SK-N-SH (cell line): Measurements from ENCODE around the gene GNG14. TPM values are rescaled to one million over a fixed set of nuclear protein-coding genes. Genes with fewer than 3 reads are reported as not detected.
A peak's percentile ranks its signal among the peaks of the same experiment; 100 is the strongest.

Experiments
- CTCF ChIA-PET: fragments of 300-600, 350-600 bp; formaldehyde crosslinking; extraction: SDS; loops from one replicate; lab custom pipeline; 2021; lab: Yijun Ruan, JAX
- POLR2A ChIA-PET: fragments of 350-600 bp; sonication (Branson Sonifier 250); formaldehyde crosslinking; extraction: SDS; loops from one replicate; lab custom pipeline; 2020; ENCODE audit warnings: antibody characterized with exemption, inconsistent platforms; lab: Yijun Ruan, JAX
- DNase-seq: peaks from one replicate; pipeline ENCODE4 v3.0.0; 2012
- H2AFZ ChIP-seq: fragments of 200-600 bp; sonication (generic); 2 replicates; pipeline ENCODE4 v1.8.1; 2016; ENCODE audit warnings: antibody characterized with exemption, mild to moderate bottlenecking, low read depth
- H3F3A ChIP-seq: fragments of 200-600 bp; sonication (generic); replicated peaks from 2 replicates; pipeline ENCODE3; 2016; ENCODE audit warnings: antibody characterized with exemption, mild to moderate bottlenecking; ENCODE audit not compliant: insufficient read depth
- H3K27ac ChIP-seq, 2 experiments: fragments of 200-500 bp in 1 of 2; fragments of 200-600 bp in 1 of 2; sonication (Bioruptor generic) in 1 of 2; sonication (generic), shearing (Covaris generic) in 1 of 2; 2 replicates each; pipeline versions ENCODE4 v1.5.1 to v1.6.1; 2014 to 2016; ENCODE audit warnings: low read depth in 2 of 2, inconsistent platforms in 1 of 2, low read length in 1 of 2, mild to moderate bottlenecking in 1 of 2, mixed read lengths in 1 of 2
- H3K27me3 ChIP-seq: fragments of 200-600 bp; sonication (generic), shearing (Covaris generic); 2 replicates; pipeline ENCODE4 v1.6.1; 2016; ENCODE audit warnings: mixed run types; ENCODE audit not compliant: insufficient read depth
- H3K36me3 ChIP-seq, 2 experiments: fragments of 200-500 bp in 1 of 2; fragments of 200-600 bp in 1 of 2; sonication (Bioruptor generic) in 1 of 2; sonication (generic) in 1 of 2; replicated peaks in 1 of 2; 2 replicates each; pipeline versions ENCODE3 to v1.5.1; 2014 to 2016; ENCODE audit warnings: low read length in 1 of 2, mild to moderate bottlenecking in 1 of 2; ENCODE audit not compliant: insufficient read depth in 2 of 2, control insufficient read depth in 1 of 2
- H3K4me1 ChIP-seq, 2 experiments: fragments of 200-500 bp in 1 of 2; fragments of 200-600 bp in 1 of 2; sonication (Bioruptor generic) in 1 of 2; sonication (generic), shearing (Covaris generic) in 1 of 2; 2 replicates each; pipeline versions ENCODE4 v1.5.1 to v1.6.1; 2014 to 2016; ENCODE audit warnings: low read depth in 1 of 2, low read length in 1 of 2, mixed run types in 1 of 2; ENCODE audit not compliant: insufficient read depth in 2 of 2, control insufficient read depth in 1 of 2
- H3K4me2 ChIP-seq: fragments of 200-600 bp; sonication (generic), shearing (Covaris generic); 2 replicates; pipeline ENCODE4 v1.6.1; 2017; ENCODE audit warnings: mixed run types
- H3K4me3 ChIP-seq, 2 experiments: fragments of 200-500 bp in 1 of 2; fragments of 200-600 bp in 1 of 2; sonication (Bioruptor generic) in 1 of 2; sonication (generic), shearing (Covaris generic) in 1 of 2; 2 replicates each; pipeline versions ENCODE4 v1.5.1 to v1.8.1; 2014 to 2016; ENCODE audit warnings: low read depth in 2 of 2, inconsistent platforms in 1 of 2, low read length in 1 of 2, mild to moderate bottlenecking in 1 of 2, mixed read lengths in 1 of 2, moderate library complexity in 1 of 2
- H3K79me2 ChIP-seq: fragments of 200-600 bp; sonication (generic); 2 replicates; pipeline ENCODE4 v1.8.1; 2017; ENCODE audit warnings: mild to moderate bottlenecking; ENCODE audit not compliant: insufficient read depth
- H3K9ac ChIP-seq: fragments of 200-600 bp; sonication (generic); 2 replicates; pipeline ENCODE4 v1.6.1; 2017; ENCODE audit warnings: mixed run types
- H3K9me2 ChIP-seq: fragments of 200-600 bp; sonication (generic); 2 replicates; pipeline ENCODE4 v1.6.1; 2017; ENCODE audit warnings: mixed run types
- H3K9me3 ChIP-seq: fragments of 200-600 bp; sonication (generic); 2 replicates; pipeline ENCODE4 v1.6.1; 2017; ENCODE audit warnings: mixed run types, mild to moderate bottlenecking, moderate library complexity
- H4K20me1 ChIP-seq: fragments of 200-600 bp; sonication (generic); 2 replicates; pipeline ENCODE4 v1.6.1; 2017; ENCODE audit warnings: mild to moderate bottlenecking, mixed run types; ENCODE audit not compliant: insufficient read depth
- CHD2 ChIP-seq: fragments of 150-350 bp; IDR thresholded peaks from 2 replicates; pipeline ENCODE4 v1.6.1; 2018; ENCODE audit warnings: low read length; ENCODE audit not compliant: partially characterized antibody
- EP300 ChIP-seq, 2 experiments: IDR thresholded peaks; 2 replicates each; pipeline versions ENCODE4 v1.4.0 to v1.6.1; 2012; ENCODE audit warnings: borderline replicate concordance in 1 of 2, low read depth in 1 of 2, low read length in 1 of 2
- JUND ChIP-seq: IDR thresholded peaks from 2 replicates; pipeline ENCODE4 v1.4.0; 2012
- MEF2A ChIP-seq: IDR thresholded peaks from 2 replicates; pipeline ENCODE4 v1.4.0; 2012; ENCODE audit warnings: low read depth, borderline replicate concordance
- NRF1 ChIP-seq: IDR thresholded peaks from 2 replicates; pipeline ENCODE4 v1.6.1; 2012; ENCODE audit warnings: low read depth, mild to moderate bottlenecking, low read length
- RAD21 ChIP-seq: IDR thresholded peaks from 2 replicates; pipeline ENCODE4 v1.6.1; 2012; ENCODE audit warnings: mild to moderate bottlenecking, low read length
- RXRA ChIP-seq: IDR thresholded peaks from 2 replicates; pipeline ENCODE4 v1.4.0; 2012; ENCODE audit warnings: low read depth, mild to moderate bottlenecking, borderline replicate concordance
- SMC3 ChIP-seq: IDR thresholded peaks from 2 replicates; pipeline ENCODE4 v1.6.1; 2012; ENCODE audit warnings: low read depth, low read length, improper control_type of control experiment
- TAF1 ChIP-seq: IDR thresholded peaks from 2 replicates; pipeline ENCODE4 v1.6.1; 2012; ENCODE audit warnings: low read depth, mild to moderate bottlenecking, low read length, moderate library complexity, borderline replicate concordance
- YY1 ChIP-seq: IDR thresholded peaks from 2 replicates; pipeline ENCODE4 v1.4.0; 2012; ENCODE audit warnings: low read depth, mild to moderate bottlenecking
- WGBS: methylation state at CpG from one replicate; pipeline ENCODE4 v1.1.6; 2017; ENCODE audit warnings: low lambda C conversion rate; 5-methylcytosine and 5-hydroxymethylcytosine counted together
- polyA plus RNA-seq, 3 experiments: library from polyadenylated mRNA; depleted of rRNA; stranded (reverse); fragments of >200 nt; gene quantifications; 2 replicates each; pipeline ENCODE4 v1.2.3, GENCODE V29; 2012
- TF ChIP-seq, protein P1 (sequence below): IDR thresholded peaks from 2 replicates; pipeline ENCODE4 v1.4.0; 2012; ENCODE audit warnings: low read depth, borderline replicate concordance
- TF ChIP-seq, protein P2 (sequence below): IDR thresholded peaks from 2 replicates; pipeline ENCODE4 v1.6.1; 2012; ENCODE audit warnings: mild to moderate bottlenecking, low read depth, low read length, moderate library complexity
- TF ChIP-seq, protein P3 (sequence below): IDR thresholded peaks from 2 replicates; pipeline ENCODE4; 2012

Gene GNG14
- polyA plus RNA-seq, 1 of the 3 experiments (the other 2 are of a cell fraction) = not detected

DNA sequence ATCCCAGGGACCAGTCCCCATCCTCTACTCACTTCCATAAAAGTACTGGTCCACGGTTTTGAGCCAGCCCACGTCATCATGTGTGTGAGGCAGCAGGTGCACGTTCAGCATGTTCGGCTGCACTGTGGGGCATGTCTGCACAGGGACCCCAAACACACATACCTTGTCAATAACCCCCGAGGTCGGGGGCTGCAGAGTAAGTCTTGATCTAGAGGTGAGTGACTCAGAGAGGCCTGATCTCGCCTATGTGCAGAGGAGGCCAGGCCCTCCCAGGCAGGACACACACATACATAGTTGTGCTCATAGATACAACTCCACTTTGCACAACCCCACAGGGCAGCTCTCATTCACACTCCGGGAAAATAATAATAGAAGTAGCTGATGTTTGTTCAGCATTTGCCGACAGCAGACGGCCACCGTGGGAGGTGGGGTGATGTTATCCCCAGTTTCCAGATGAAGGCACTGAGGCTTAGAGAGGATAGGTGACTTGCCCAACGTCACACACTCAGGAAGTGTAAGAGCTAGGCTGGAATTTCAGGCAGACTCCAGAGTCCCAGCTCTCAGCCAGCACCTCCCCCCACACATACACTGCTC is 22.0 kb upstream of the GNG14 start:
- no peak for DNase-seq
- no peaks in the 10 kb centered on the region for H3K9me3 ChIP-seq
- ChIA-PET CTCF (interaction anchor here (0.9 to 3.1 kb wide), 10 partner anchors 8 to 742 kb away, joined by 3 to 12 read pairs (median 4); no protein-coding TSS in a partner anchor), POLR2A (interaction anchor here (0.9 to 1.2 kb wide), 4 partner anchors 11 to 606 kb away, joined by 3 to 6 read pairs (median 4); no protein-coding TSS in a partner anchor)
- H3K9ac ChIP-seq = peak overlapping the region; percentile 82
- H3F3A ChIP-seq = peaks cover 17% of the 10 kb centered on the region
- H4K20me1 ChIP-seq = no peaks in the 10 kb centered on the region
- no peaks in the 10 kb centered on the region for H3K9me2 ChIP-seq
- no peak overlapping the region; a peak in 1 of 4 replicates for H3K27ac ChIP-seq
- H3K79me2 ChIP-seq = peaks cover 47% of the 10 kb centered on the region
- H3K4me3 ChIP-seq = peak overlapping the region; percentile 71 to 94
- H3K4me1 ChIP-seq = peaks cover 4 to 35% of the 10 kb centered on the region in 2 experiments; a peak in 2 of 4 replicates
- H3K36me3 ChIP-seq = peaks cover 11 to 16% of the 10 kb centered on the region in 2 experiments
- 33% methylated on average over 5 of the region's 12 CpGs for WGBS
- H3K27me3 ChIP-seq = no peaks in the 10 kb centered on the region
- peak overlapping the region; percentile 76 for H2AFZ ChIP-seq
- TF ChIP-seq RAD21 (no peak), SMC3 (no peak), TAF1 (no peak), NRF1 (no peak), EP300 (IDR thresholded peaks at IDR 0.05; ENCODE audit: borderline replicate concordance in 1 of 2, low read depth in 1 of 2, low read length in 1 of 2) (no peak), MEF2A (no peak), CHD2 (no peak), JUND (no peak), YY1 (no peak), RXRA (no peak)
- TF ChIP-seq, protein P1, sequence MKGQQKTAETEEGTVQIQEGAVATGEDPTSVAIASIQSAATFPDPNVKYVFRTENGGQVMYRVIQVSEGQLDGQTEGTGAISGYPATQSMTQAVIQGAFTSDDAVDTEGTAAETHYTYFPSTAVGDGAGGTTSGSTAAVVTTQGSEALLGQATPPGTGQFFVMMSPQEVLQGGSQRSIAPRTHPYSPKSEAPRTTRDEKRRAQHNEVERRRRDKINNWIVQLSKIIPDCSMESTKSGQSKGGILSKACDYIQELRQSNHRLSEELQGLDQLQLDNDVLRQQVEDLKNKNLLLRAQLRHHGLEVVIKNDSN = no peak
- TF ChIP-seq, protein P2, sequence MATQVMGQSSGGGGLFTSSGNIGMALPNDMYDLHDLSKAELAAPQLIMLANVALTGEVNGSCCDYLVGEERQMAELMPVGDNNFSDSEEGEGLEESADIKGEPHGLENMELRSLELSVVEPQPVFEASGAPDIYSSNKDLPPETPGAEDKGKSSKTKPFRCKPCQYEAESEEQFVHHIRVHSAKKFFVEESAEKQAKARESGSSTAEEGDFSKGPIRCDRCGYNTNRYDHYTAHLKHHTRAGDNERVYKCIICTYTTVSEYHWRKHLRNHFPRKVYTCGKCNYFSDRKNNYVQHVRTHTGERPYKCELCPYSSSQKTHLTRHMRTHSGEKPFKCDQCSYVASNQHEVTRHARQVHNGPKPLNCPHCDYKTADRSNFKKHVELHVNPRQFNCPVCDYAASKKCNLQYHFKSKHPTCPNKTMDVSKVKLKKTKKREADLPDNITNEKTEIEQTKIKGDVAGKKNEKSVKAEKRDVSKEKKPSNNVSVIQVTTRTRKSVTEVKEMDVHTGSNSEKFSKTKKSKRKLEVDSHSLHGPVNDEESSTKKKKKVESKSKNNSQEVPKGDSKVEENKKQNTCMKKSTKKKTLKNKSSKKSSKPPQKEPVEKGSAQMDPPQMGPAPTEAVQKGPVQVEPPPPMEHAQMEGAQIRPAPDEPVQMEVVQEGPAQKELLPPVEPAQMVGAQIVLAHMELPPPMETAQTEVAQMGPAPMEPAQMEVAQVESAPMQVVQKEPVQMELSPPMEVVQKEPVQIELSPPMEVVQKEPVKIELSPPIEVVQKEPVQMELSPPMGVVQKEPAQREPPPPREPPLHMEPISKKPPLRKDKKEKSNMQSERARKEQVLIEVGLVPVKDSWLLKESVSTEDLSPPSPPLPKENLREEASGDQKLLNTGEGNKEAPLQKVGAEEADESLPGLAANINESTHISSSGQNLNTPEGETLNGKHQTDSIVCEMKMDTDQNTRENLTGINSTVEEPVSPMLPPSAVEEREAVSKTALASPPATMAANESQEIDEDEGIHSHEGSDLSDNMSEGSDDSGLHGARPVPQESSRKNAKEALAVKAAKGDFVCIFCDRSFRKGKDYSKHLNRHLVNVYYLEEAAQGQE = no peak
- TF ChIP-seq, protein P3, sequence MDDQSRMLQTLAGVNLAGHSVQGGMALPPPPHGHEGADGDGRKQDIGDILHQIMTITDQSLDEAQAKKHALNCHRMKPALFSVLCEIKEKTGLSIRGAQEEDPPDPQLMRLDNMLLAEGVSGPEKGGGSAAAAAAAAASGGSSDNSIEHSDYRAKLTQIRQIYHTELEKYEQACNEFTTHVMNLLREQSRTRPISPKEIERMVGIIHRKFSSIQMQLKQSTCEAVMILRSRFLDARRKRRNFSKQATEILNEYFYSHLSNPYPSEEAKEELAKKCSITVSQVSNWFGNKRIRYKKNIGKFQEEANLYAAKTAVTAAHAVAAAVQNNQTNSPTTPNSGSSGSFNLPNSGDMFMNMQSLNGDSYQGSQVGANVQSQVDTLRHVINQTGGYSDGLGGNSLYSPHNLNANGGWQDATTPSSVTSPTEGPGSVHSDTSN = no peak
- H3K4me2 ChIP-seq = peak overlapping the region; percentile 90
